Stimulated activated CD8-positive, alpha-beta memory T cell treated with anti-CD3 and anti-CD28 coated beads, Interleukin-4, amount 100 ng/mL, for 48 hours (primary cell): ENCODE results near the gene DLGAP4.

Experiments used
- DNase-seq: peaks from one replicate; pipeline ENCODE4 v3.0.0-alpha.2; 2020

Gene DLGAP4

GRCh38 chr20:36305602-36306551, at the start of gene DLGAP4:
DLGAP4 (plus strand) TSS chr20:36306339; CDS start chr20:36431718, 125,379 bp downstream.
- no peak for DNase-seq

GRCh38 chr20:36259177-36260061, 46.7 kb upstream of the DLGAP4 start:
- DNase-seq, result no peak

- no peak for DNase-seq
Observed at GRCh38 chr20:36260316-36260715, 45.8 kb upstream of the DLGAP4 start.

- no peak for DNase-seq
Observed at GRCh38 chr20:36261389-36262105, 44.6 kb upstream of the DLGAP4 start.

- DNase-seq, result no peak
Observed at GRCh38 chr20:36262440-36262839, 43.7 kb upstream of the DLGAP4 start.

- no peak for DNase-seq
Observed at GRCh38 chr20:36264426-36265246, 41.5 kb upstream of the DLGAP4 start.

GRCh38 chr20:36266189-36266588, 40.0 kb upstream of the DLGAP4 start:
- DNase-seq, result no peak

- no peak for DNase-seq
Observed at GRCh38 chr20:36267605-36268381, 38.3 kb upstream of the DLGAP4 start.

GRCh38 chr20:36268440-36269342, 37.4 kb upstream of the DLGAP4 start:
- no peak for DNase-seq

GRCh38 chr20:36269507-36269906, 36.6 kb upstream of the DLGAP4 start:
- no peak for DNase-seq

GRCh38 chr20:36270744-36271638, 35.1 kb upstream of the DLGAP4 start:
- no peak for DNase-seq

- DNase-seq, result no peak
Observed at GRCh38 chr20:36271639-36272546, 34.2 kb upstream of the DLGAP4 start.

- peak; percentile 4 for DNase-seq
Observed at GRCh38 chr20:36272547-36273220, 33.5 kb upstream of the DLGAP4 start.

GRCh38 chr20:36273414-36274180, 32.5 kb upstream of the DLGAP4 start:
- DNase-seq, result peak; percentile 23

GRCh38 chr20:36274181-36274841, 31.8 kb upstream of the DLGAP4 start:
- peak; percentile 15 for DNase-seq

- DNase-seq, result peak; percentile 0
Observed at GRCh38 chr20:36275011-36275410, 31.1 kb upstream of the DLGAP4 start.
